Prostate gland (tissue), 2 donors: ENCODE measurements around the gene COL5A1. TPM values are rescaled to one million over a fixed set of nuclear protein-coding genes. Genes with fewer than 3 reads are reported as not detected.
A peak's percentile ranks its signal among the peaks of the same experiment; 100 is the strongest.

ENCODE experiments used
- DNase-seq: peaks from one replicate; pipeline ENCODE4 v3.0.0-alpha.2; 2019; ENCODE audit warnings: low spot score
- H3K27ac ChIP-seq, 2 donors: fragments of 200-600 bp; sonication (generic); 2 replicates each; pipeline ENCODE4 v1.5.1; 2017 to 2019
- H3K27me3 ChIP-seq: fragments of 200-600 bp; sonication (generic); replicated peaks from 2 replicates; pipeline ENCODE4 v1.5.1; 2019; ENCODE audit not compliant: insufficient read depth
- H3K36me3 ChIP-seq, 2 donors: fragments of 200-600 bp; sonication (generic); 1 replicate in 1 of 2; 2 replicates in 1 of 2; pipeline versions ENCODE4 v1.5.1 to v1.8.1; 2017 to 2019
- H3K4me1 ChIP-seq: fragments of 200-600 bp; sonication (generic); replicated peaks from 2 replicates; pipeline ENCODE4 v1.5.1; 2019
- H3K4me3 ChIP-seq, 2 donors: fragments of 200-600 bp; sonication (generic); 2 replicates each; pipeline ENCODE4 v1.5.1; 2017 to 2019
- H3K9me3 ChIP-seq: fragments of 200-600 bp; sonication (generic); 2 replicates; pipeline ENCODE4 v1.5.1; 2017
- POLR2A ChIP-seq: fragments of 450-650 bp; IDR thresholded peaks from one replicate; pipeline ENCODE4 v1.6.1; 2016; ENCODE audit warnings: antibody characterized with exemption, mild to moderate bottlenecking
- POLR2AphosphoS5 ChIP-seq: sonication (generic); formaldehyde crosslinking; IDR thresholded peaks from one replicate; pipeline ENCODE4 v1.6.1; 2017; ENCODE audit warnings: antibody characterized with exemption
- WGBS: methylation state at CpG from one replicate; pipeline ENCODE4 v1.1.5; 2018; 5-methylcytosine and 5-hydroxymethylcytosine counted together
- intact Hi-C: fragments of 100-400 bp; cut with DNase I; formaldehyde crosslinking; loops from one replicate; pipeline ENCODE4 v1.14.2; 2022
- total RNA-seq, 2 donors: library from RNA; depleted of rRNA; stranded (reverse); fragments of >200 nt; gene quantifications; one replicate each; pipeline ENCODE4 v1.1.0, GENCODE V29; 2016
- TF ChIP-seq, protein P1 (sequence below), 4 experiments: fragments of 200-600 bp in 2 of 4; fragments of 450-650 bp in 2 of 4; sonication (generic) in 2 of 4; IDR thresholded peaks; 1 replicate in 3 of 4; 2 replicates in 1 of 4; pipeline ENCODE4 v1.5.1; 2016 to 2019; ENCODE audit warnings: antibody characterized with exemption in 4 of 4, mild to moderate bottlenecking in 2 of 4, moderate library complexity in 2 of 4

Gene COL5A1
- total RNA-seq, 2 donors from 2014 or later = 16.9 to 36.0 TPM

DNA sequence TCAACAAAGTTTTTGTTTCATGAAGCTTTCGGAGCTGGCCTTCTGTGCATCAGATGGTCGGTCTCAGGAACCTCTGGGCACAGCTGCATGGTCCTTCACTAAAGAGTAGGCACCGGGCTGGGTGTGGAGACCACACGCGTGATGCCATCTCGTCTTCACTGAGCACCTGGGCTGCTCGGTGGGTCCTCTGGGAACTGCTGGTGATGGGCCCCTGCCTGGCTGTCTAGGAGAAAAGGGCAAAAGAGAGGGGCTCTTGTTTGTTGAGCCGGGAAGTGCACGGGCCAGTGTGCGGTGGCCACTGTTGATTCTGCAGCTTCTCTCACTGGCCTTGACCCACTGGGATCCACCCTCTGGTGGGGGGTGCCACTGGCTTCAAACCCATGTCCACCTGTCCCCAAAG, 46.0 kb downstream of the COL5A1 start:
- intact Hi-C loops = no loop called here
- no peaks in the 10 kb centered on the region for H3K9me3 ChIP-seq
- H3K27ac ChIP-seq = no peak overlapping the region
- H3K27me3 ChIP-seq = no peaks in the 10 kb centered on the region
- TF ChIP-seq POLR2AphosphoS5 (no peak), POLR2A (no peak)
- TF ChIP-seq, protein P1, sequence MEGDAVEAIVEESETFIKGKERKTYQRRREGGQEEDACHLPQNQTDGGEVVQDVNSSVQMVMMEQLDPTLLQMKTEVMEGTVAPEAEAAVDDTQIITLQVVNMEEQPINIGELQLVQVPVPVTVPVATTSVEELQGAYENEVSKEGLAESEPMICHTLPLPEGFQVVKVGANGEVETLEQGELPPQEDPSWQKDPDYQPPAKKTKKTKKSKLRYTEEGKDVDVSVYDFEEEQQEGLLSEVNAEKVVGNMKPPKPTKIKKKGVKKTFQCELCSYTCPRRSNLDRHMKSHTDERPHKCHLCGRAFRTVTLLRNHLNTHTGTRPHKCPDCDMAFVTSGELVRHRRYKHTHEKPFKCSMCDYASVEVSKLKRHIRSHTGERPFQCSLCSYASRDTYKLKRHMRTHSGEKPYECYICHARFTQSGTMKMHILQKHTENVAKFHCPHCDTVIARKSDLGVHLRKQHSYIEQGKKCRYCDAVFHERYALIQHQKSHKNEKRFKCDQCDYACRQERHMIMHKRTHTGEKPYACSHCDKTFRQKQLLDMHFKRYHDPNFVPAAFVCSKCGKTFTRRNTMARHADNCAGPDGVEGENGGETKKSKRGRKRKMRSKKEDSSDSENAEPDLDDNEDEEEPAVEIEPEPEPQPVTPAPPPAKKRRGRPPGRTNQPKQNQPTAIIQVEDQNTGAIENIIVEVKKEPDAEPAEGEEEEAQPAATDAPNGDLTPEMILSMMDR (IDR thresholded peaks at IDR 0.05) = no peak
- no peak for DNase-seq
- no peaks in the 10 kb centered on the region for H3K36me3 ChIP-seq
- no peak overlapping the region for H3K4me3 ChIP-seq
- WGBS = 95% methylated on average over 10 of the region's 10 CpGs
- no peaks in the 10 kb centered on the region for H3K4me1 ChIP-seq

GRCh38 chr9:134688231-134688630, 46.6 kb downstream of the COL5A1 start:
- TF ChIP-seq, protein P1 (IDR thresholded peaks at IDR 0.05) = no peak
- no peak for TF ChIP-seq POLR2A
- no peak for TF ChIP-seq POLR2AphosphoS5
- no peak for DNase-seq
- no peak overlapping the region for H3K4me3 ChIP-seq
- H3K27ac ChIP-seq = no peak overlapping the region
- no peaks in the 10 kb centered on the region for H3K4me1 ChIP-seq
- no peaks in the 10 kb centered on the region for H3K36me3 ChIP-seq
- H3K9me3 ChIP-seq = no peaks in the 10 kb centered on the region
- 86% methylated on average over 15 of the region's 15 CpGs for WGBS
- H3K27me3 ChIP-seq = no peaks in the 10 kb centered on the region
- intact Hi-C loops = no loop called here

DNA sequence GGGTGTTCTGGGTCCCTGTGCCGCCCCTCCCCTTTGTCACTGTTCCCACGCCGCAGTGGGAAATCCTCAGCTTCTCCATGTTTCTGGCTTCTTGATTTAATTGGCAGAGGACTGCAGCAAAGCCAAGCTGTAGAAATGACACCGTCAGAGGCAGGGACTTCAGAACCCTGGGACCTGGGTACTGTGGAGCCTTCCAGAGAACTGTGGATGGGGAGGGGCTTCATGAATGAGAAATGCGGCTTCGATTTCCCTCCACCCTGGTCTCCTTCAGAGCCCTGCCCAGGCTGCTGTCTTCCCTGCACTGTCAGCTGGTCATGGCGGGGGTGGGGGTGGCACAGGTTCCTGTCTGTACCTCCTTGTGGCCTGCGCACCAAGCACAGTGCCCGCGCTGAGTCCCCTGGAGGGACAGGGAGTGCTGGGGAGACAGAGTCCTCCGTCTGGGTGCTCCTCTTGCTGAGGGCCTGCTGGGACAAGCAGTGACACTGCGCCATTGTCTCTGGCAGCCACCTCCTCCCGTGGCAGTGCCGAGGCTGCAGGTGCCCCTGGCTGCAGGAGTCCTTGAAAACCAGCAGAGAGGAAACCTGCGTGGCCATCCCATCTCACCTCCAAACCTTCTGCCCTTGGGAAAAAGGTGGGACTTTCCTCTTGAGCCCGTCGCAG, 47.2 kb downstream of the COL5A1 start:
- Histone ChIP-seq H3K27ac (no peak overlapping the region), H3K9me3 (no peaks in the 10 kb centered on the region), H3K4me3 (no peak overlapping the region), H3K27me3 (no peaks in the 10 kb centered on the region), H3K36me3 (no peaks in the 10 kb centered on the region), H3K4me1 (no peaks in the 10 kb centered on the region)
- TF ChIP-seq, protein P1 (IDR thresholded peaks at IDR 0.05) = no peak
- TF ChIP-seq POLR2AphosphoS5 (no peak), POLR2A (no peak)
- 51% methylated on average over 17 of the region's 17 CpGs for WGBS
- intact Hi-C loops = no loop called here
- DNase-seq = no peak

DNA sequence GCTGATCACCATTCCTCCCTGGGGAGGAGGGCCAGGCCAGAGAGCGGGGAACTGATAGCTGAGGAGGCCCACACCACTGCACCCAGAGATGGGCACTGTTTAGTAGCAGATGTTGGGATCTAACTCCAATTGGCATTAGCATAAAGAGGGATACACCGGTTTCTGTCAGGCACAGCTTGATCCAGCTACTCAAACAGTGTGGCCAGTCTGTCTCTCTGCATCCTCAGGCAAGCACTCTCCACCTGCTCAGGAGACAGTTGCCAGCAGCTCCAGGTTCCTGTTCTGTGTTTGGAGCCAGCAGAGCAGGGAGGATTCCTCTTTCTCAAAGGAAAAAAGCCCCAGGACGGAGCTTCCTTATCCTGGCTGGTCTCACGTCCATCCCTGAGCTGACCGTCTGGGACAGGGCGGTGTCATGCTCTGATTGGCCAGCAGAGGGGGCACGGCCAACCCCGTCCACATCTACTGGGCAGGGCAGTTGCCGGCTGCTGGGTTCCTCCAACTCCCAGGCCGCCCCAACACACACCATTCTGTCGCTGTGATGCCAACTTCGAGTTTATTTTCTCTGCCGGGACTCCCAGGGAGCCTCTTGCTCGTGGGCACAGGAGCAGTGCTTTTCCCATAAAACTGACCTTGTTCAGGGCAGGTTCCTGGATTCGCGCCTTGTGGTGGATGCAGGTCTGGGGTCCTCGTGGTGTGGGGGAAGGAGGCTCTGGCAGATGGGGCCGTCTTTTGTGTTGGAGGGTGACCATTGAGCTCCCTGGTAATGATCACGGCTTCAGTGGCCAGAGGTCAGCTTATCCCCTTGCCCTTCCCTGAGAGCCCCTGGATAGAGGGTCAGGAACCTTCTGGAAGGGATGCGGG, 47.9 kb downstream of the COL5A1 start:
- intact Hi-C loops = no loop called here

More for the DNA sequence above, 47.9 kb downstream of the COL5A1 start:
- H3K27ac ChIP-seq = no peak overlapping the region
- H3K27me3 ChIP-seq = no peaks in the 10 kb centered on the region
- 42% methylated on average over 17 of the region's 20 CpGs for WGBS
- no peaks in the 10 kb centered on the region for H3K4me1 ChIP-seq
- no peaks in the 10 kb centered on the region for H3K9me3 ChIP-seq
- H3K4me3 ChIP-seq = no peak overlapping the region
- TF ChIP-seq POLR2AphosphoS5 = no peak
- TF ChIP-seq, protein P1 (IDR thresholded peaks at IDR 0.05) = peak; percentile 55 to 88 (median 77)
- no peak for TF ChIP-seq POLR2A
- H3K36me3 ChIP-seq = no peaks in the 10 kb centered on the region
- peak; percentile 52 for DNase-seq
